NCI-H345 treated with DMSO at 0.1 percent for 48 hours (cell line): ENCODE results near the gene RPP40.
"Not testable (repeated sequence)": the region's sequence is repeated elsewhere in the genome, so short reads cannot be mapped to it uniquely, and the experiment has no call there.

Experiments
- DNase-seq: peaks from one replicate; lab custom pipeline; 2025; ENCODE audit not compliant: unreplicated experiment; lab: John Stamatoyannopoulos, UW

The RPP40 gene

GRCh38 chr6:5003604-5004372 lies at the start of gene RPP40:
RPP40 (minus strand) TSS chr6:5004037; CDS start chr6:5004002, 35 bp downstream.
- peak; percentile 37 for DNase-seq

GRCh38 chr6:5053038-5053437 lies 49.2 kb upstream of the RPP40 start:
- no peak for DNase-seq

DNA sequence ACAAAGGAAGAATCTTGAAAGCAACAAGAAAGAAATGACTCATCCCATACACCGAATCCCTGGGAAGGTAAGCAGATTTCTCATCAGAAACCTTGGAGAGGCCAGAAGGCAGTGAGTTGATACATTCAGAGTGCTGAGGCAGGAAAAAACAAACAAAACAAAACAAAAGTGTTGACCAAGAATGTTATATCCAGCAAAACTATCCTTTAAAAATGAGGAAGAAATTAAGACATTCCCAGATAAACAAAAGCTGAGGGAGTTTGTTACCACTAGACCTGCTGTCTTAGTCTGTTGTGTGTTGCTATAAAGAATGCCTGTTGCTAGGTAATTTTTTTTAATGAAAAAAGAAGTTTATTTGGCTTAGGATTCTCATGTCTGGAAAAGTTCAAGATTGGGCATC lies 47.6 kb upstream of the RPP40 start:
- DNase-seq, result no peak

DNA sequence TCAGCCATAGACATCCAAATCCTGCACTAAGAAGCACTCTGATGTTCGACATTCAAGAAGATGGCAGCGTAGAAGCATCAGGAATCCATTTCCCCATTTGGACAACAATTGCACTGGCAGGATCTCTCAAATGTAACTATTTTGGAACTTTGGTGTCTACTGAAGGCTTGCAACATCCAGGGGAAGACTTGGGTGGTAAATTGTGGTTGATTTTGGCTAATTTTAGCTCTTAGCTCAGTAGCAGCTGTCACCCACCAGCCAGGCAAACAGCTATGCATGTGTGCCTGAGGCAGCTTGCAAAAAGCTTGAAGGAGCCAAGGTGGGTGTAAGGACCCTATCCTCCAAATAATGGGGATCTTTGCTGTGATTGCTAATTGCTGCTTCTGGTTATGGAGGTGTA lies 46.2 kb upstream of the RPP40 start:
- DNase-seq, result no peak

GRCh38 chr6:5046430-5046829 lies 42.6 kb upstream of the RPP40 start:
- DNase-seq, result no peak

DNA sequence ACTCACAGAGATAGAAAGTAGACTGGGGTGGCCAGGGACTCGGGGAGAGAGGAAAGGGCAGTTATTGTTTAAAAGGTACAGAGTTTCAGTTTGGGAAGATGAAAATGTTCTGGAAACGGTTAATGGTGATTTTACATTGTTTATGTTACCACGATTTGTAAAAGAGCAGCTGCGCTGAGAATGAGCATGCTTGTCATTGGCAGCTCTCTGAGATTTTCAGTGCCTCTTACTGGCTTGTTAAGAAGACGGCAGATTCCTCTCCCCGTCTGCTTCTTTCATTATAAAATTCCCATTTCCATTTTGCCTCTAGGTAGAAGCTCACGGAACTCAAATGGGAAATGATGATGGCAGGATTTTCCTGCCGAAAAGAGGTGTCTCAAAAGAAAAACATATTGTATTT lies 41.6 kb upstream of the RPP40 start:
- DNase-seq, result no peak

- no peak for DNase-seq
Measured at GRCh38 chr6:5044866-5045265, 41.0 kb upstream of the RPP40 start.

- DNase-seq, result no peak
Measured at GRCh38 chr6:5042436-5042835, 38.6 kb upstream of the RPP40 start.

GRCh38 chr6:5041955-5042354 lies 38.1 kb upstream of the RPP40 start:
- no peak for DNase-seq

DNA sequence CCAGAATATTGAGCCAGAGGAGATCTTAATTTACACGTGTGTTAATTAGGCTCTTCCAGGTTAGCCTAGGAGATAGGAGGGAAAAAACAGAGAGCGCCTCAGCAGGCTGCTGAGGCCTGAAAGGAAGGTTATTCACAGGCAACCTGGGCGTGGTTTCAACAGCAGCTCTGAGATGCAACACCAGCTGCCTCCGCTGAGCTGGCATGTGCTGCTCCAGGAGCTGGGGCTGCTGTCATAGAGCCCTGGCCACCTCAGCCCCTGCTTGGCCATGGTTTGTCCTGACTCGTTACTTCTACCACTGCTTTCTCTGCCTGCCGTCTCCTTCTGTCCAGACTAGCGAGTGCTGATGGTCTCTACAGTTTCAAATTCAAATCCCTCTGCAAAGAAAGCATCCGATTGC lies 32.4 kb upstream of the RPP40 start:
- no peak for DNase-seq

DNA sequence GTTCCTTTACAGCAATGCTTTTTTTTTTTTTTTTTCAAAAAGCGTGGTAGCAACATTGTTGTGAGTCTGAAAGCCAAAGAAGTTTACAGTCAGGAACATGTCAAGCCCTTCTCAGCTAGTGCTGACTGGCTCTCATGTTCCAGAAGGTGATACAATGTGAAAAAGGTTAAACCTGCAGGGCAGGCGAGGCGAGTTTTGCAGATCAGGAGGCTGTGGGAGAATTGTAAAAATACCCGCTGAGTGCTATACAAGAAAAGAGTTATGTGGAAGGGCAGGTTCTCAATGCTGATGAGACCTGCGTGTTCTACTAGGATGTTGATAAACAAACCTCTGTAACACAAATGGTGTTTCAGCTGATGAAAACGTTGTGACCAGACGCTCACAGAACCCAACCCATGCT lies 30.9 kb upstream of the RPP40 start:
- DNase-seq, result no peak

DNA sequence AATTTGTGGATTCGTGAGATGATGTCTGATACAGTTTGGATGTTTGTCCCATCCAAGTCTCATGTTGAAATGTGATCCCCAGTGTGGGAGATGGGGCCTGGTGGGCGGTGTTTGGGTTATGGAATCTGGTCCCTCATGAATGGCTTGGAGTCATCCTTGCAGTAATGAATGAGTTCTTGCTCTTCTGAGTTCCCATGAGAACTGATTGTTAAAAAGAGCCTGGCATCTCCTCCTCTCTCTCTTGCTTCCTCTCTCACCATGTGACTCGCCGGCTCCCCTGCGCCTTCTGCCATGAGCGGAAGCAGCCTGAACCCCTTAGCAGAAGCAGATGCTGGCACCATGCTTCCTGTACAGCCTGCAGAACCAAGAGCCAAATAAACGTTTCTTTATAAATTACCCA lies 30.5 kb upstream of the RPP40 start:
- no peak for DNase-seq

GRCh38 chr6:5033214-5033904 lies 29.5 kb upstream of the RPP40 start:
- DNase-seq, result not testable (repeated sequence)

- not testable (repeated sequence) for DNase-seq
Measured at GRCh38 chr6:5032706-5033105, 28.9 kb upstream of the RPP40 start.

- no peak for DNase-seq
Measured at GRCh38 chr6:5031150-5031549, 27.3 kb upstream of the RPP40 start.

DNA sequence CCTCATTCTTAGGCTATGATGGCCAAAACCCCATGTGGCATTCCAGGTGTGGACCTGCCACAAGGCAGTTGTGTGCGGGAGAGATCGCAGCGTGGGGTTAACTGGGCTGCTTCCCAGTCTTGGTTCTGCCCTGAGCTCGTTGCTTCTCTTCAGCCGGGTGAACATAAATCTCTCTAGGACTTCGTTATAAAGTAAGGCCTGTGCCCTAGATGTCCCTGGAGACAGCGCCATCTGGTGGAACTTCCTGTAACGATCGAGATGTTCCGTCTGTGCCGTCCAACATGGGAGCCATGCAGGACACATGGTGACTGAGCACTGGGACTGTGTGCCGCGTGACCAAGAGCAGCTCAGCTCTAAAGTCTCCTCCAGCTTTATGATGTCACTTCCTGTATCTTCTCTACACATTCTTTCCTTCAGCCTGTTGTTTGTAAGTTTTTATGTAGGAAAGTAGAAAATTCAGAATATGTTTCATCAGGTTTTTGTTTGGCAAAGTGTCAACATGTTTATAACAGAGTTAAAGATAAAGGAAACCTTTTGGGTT lies 26.8 kb upstream of the RPP40 start:
- DNase-seq, result peak; percentile 10

DNA sequence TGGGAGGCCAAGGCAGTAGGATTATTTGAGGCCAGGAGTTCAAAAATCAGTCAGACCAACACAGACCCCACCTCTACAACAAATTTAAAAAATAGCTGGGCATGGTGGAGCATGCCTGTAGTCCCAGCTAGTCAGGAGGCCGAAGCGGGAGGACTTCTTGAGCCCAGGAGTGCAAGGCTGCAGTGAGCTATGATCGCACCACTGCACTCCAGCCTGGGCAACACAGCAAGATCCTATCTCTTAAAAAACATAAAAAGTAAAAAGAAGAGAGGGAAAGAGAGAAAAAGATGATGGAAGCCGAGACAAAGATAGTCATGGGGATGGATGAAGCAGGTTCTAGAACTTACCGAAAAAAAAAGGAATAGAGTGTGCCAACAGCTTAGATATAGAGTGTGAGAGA lies 25.8 kb upstream of the RPP40 start:
- no peak for DNase-seq

- DNase-seq, result no peak
Measured at GRCh38 chr6:5028921-5029320, 25.1 kb upstream of the RPP40 start.

- no peak for DNase-seq
Measured at GRCh38 chr6:5028301-5028700, 24.5 kb upstream of the RPP40 start.

DNA sequence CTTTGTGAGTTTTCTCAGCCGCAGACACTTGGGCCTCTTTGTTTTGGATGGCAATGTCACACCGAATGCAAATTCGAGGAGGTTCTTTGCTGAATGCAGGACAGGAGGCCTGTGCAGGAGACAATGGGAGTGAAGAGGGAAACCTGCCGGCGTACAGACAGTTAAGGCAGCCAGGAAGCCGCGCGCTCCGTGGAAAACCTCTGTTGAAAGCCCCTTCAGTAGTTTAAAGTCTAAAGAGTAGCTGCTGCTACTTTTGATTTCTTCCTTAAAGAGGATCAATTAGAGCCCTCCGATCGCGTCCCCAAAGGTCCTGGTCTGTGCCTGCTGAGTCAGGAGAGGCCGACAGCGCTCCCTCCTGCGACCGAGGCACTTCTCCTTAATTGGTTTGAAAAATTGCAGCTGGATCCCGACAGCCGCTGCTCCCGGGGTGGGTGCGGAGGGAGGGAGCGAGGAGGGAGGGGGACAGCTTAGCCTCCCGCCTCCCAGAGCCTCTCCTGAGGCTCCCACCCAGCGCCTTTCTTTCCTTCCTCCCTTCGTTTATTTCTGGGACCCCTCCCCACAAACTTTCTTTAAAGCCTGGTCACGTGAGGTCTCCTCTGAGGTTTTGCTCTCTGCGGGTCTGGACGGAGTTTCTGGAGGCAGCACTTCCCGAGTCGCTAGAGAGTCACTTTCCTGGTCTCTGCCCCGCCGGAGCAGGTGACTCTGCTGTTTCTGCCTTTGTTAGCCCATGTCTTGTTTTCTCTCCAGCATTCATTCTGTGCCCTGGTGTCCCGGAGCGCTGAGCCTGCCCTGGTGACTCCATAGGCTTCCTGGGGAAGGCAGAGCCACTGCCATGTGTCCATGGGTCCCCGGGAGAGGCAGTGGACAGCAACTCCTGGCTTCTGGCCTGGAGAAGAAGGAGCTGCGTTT lies 22.3 kb upstream of the RPP40 start:
- DNase-seq, result peak; percentile 14

DNA sequence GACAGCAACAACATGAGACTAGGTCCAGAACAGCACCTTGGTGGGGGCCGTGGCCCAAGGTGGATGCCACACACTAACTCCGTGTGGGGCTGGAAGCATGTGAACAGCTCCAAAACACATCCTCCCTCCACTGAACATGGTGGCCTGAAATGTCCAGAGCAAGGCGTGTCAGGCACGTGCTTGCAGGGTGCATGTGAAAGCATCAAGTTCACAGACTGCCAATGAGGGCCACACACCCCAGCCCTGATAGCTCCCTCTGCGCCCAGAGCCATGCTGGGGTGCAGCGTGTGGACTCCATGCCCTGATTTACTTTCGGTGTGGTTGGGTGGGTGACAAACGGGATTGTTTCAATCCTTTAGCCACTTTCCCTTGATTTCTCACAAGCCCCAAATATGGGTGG lies 20.1 kb upstream of the RPP40 start:
- no peak for DNase-seq
